Measurements from ENCODE around the gene ARFGAP1. TPM values are rescaled to one million over a fixed set of nuclear protein-coding genes. Genes with fewer than 3 reads are reported as not detected.

Gene ARFGAP1
- total and polyA plus RNA-seq, 2 of the 8 experiments (the other 6 are each of a cell fraction or from before 2014, with no cell fraction given) = 93.7 to 100 TPM

GRCh38 chr20:63235399-63235983 lies 37.1 kb upstream of the ARFGAP1 start, which contains the start of gene BIRC7:
BIRC7 (plus strand) TSS chr20:63235905; CDS start chr20:63236097, 192 bp downstream.
- H3K9me3 ChIP-seq (ENCODE audit: insufficient read depth in 2 of 2, low read depth in 1 of 2, low read length in 1 of 2) = no peaks in the 10 kb centered on the region

More at GRCh38 chr20:63235399-63235983, 37.1 kb upstream of the ARFGAP1 start, which contains the start of gene BIRC7:
- Histone ChIP-seq H3K14ac (ENCODE audit: insufficient read length) (no peak within 1 kb of the TSS), H2BK5ac (ENCODE audit: low read depth, low read length) (peak within 1 kb of the TSS; percentile 20; the same call in 1 of the 2 replicates), H3K4me1 (replicated peaks in 1 of 4; ENCODE audit: control insufficient read depth in 3 of 4, insufficient read depth in 4 of 4, low read length in 3 of 4) (peaks cover 2 to 26% (median 13%) of the 10 kb centered on the region in 4 experiments), H2BK12ac (ENCODE audit: low read depth, low read length) (peak within 1 kb of the TSS; percentile 40; the same call in 1 of the 2 replicates), H3K18ac (ENCODE audit: extremely low read depth, low read length) (peak within 1 kb of the TSS; percentile 96), H2AFZ (ENCODE audit: low read length) (no peak within 1 kb of the TSS), H3K9ac (replicated peaks in 1 of 4; ENCODE audit: extremely low read depth in 1 of 4, low read depth in 3 of 4, low read length in 3 of 4) (no peak within 1 kb of the TSS), H2AK5ac (ENCODE audit: low read depth, low read length) (no peak within 1 kb of the TSS), H4K5ac (ENCODE audit: insufficient read length, low read depth, low read length) (no peak within 1 kb of the TSS), H4K91ac (replicated peaks; ENCODE audit: insufficient read length, low read length) (peak within 1 kb of the TSS; percentile 70), H3K27ac (ENCODE audit: low read depth, low read length) (no peak within 1 kb of the TSS), H3K4ac (replicated peaks; ENCODE audit: insufficient read length, low read depth, low read length) (no peak within 1 kb of the TSS), H2BK20ac (ENCODE audit: low read length) (peak within 1 kb of the TSS; percentile 89; the same call in 1 of the 2 replicates), H4K20me1 (replicated peaks in 1 of 2; ENCODE audit: control insufficient read depth in 1 of 2, insufficient read depth in 2 of 2, low read length in 2 of 2) (no peaks in the 10 kb centered on the region), H2BK15ac (ENCODE audit: low read length) (peak within 1 kb of the TSS; percentile 99; the same call in 1 of the 2 replicates), H3K23ac (ENCODE audit: insufficient read length) (no peak within 1 kb of the TSS), H3K4me2 (ENCODE audit: insufficient read depth in 1 of 2, low read depth in 2 of 2, low read length in 2 of 2) (peak within 1 kb of the TSS; percentile 7 to 64; a peak in 3 of 4 replicates), H3K4me3 (ENCODE audit: extremely low read depth in 1 of 4, insufficient read depth in 2 of 4, low read depth in 3 of 4, low read length in 4 of 4) (peak within 1 kb of the TSS in 1 of 4 experiments; percentile 43; a peak in 2 of 8 replicates), H3K79me2 (ENCODE audit: control insufficient read depth in 1 of 2, insufficient read depth in 2 of 2, low read length in 2 of 2) (no peaks in the 10 kb centered on the region), H3K36me3 (ENCODE audit: control insufficient read depth in 2 of 4, insufficient read depth in 4 of 4, low read length in 3 of 4) (no peaks in the 10 kb centered on the region), H3K23me2 (ENCODE audit: low read depth, low read length) (no peaks in the 10 kb centered on the region), H2BK120ac (replicated peaks; ENCODE audit: low read depth, low read length) (no peak within 1 kb of the TSS), H3K27me3 (replicated peaks in 1 of 4; ENCODE audit: control insufficient read depth in 3 of 4, extremely low read depth in 1 of 4, insufficient read depth in 3 of 4, low read length in 3 of 4) (peaks cover 0 to 3% (median 1%) of the 10 kb centered on the region in 4 experiments; a peak in 1 of 7 replicates), H4K8ac (ENCODE audit: extremely low read depth, insufficient read depth, low read length) (no peak within 1 kb of the TSS), H3K56ac (replicated peaks; ENCODE audit: insufficient read length, low read depth, low read length) (no peak within 1 kb of the TSS), H3K79me1 (ENCODE audit: low read depth, low read length) (no peaks in the 10 kb centered on the region)
- CTCF ChIA-PET (ENCODE audit: partially characterized antibody) = interaction anchor here (0.6 to 10.9 kb wide), 22 partner anchors 11 to 394 kb away, joined by 3 to 199 read pairs (median 4); partner anchors contain the start of genes COL20A1 and NKAIN4
- no peak for DNase-seq (ENCODE audit: low read depth in 1 of 2, low spot score in 2 of 2)
- TF ChIP-seq SIX5 (IDR thresholded peaks at IDR 0.05; ENCODE audit: low read depth, low read length) (no peak), RXRA (IDR thresholded peaks at IDR 0.05; ENCODE audit: insufficient read depth, low read depth, low read length) (no peak), ASH2L (IDR thresholded peaks at IDR 0.05; ENCODE audit: low read length) (no peak), SP2 (IDR thresholded peaks at IDR 0.05; ENCODE audit: low read length) (no peak), POLR2AphosphoS5 (IDR thresholded peaks at IDR 0.05; ENCODE audit: low read depth, low read length) (no peak), SP1 (IDR thresholded peaks at IDR 0.05; ENCODE audit: low read depth, low read length) (no peak), CTBP2 (IDR thresholded peaks at IDR 0.05; ENCODE audit: borderline replicate concordance, insufficient read depth, insufficient read length, low read length) (no peak), TCF12 (IDR thresholded peaks at IDR 0.05; ENCODE audit: low read depth, low read length) (no peak)
- TF ChIP-seq, protein P1, sequence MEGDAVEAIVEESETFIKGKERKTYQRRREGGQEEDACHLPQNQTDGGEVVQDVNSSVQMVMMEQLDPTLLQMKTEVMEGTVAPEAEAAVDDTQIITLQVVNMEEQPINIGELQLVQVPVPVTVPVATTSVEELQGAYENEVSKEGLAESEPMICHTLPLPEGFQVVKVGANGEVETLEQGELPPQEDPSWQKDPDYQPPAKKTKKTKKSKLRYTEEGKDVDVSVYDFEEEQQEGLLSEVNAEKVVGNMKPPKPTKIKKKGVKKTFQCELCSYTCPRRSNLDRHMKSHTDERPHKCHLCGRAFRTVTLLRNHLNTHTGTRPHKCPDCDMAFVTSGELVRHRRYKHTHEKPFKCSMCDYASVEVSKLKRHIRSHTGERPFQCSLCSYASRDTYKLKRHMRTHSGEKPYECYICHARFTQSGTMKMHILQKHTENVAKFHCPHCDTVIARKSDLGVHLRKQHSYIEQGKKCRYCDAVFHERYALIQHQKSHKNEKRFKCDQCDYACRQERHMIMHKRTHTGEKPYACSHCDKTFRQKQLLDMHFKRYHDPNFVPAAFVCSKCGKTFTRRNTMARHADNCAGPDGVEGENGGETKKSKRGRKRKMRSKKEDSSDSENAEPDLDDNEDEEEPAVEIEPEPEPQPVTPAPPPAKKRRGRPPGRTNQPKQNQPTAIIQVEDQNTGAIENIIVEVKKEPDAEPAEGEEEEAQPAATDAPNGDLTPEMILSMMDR (IDR thresholded peaks at IDR 0.05; ENCODE audit: control extremely low read depth in 1 of 3, insufficient read depth in 1 of 3, low read depth in 1 of 3, low read length in 3 of 3) = no peak
- POLR2A ChIA-PET (ENCODE audit: partially characterized antibody) = interaction anchor here (0.8 to 4.9 kb wide), 7 partner anchors 8 to 60 kb away, joined by 3 to 21 read pairs (median 5); partner anchors contain the start of gene NKAIN4
- WGBS, 2 experiments (ENCODE audit: extremely low coverage in 1 of 2, insufficient coverage in 1 of 2, insufficient read length in 1 of 2, insufficient replicate concordance in 2 of 2, low coverage in 1 of 2, low lambda C conversion rate in 2 of 2, missing lambda C conversion rate in 1 of 2) = 83% methylated on average over 15 of the region's 17 CpGs; no CpG with 5 or more reads in 1 of the 2 experiments
- FAIRE-seq = no peak
